NCI-H146 treated with DMSO at 0.1 percent for 48 hours (cell line): ENCODE results near the gene INPP1.
"Not testable (repeated sequence)": the region's sequence is repeated elsewhere in the genome, so short reads cannot be mapped to it uniquely, and the experiment has no call there.

Source experiments
- DNase-seq: peaks from one replicate; lab custom pipeline; 2025; ENCODE audit not compliant: unreplicated experiment; lab: John Stamatoyannopoulos, UW

INPP1 gene

DNA sequence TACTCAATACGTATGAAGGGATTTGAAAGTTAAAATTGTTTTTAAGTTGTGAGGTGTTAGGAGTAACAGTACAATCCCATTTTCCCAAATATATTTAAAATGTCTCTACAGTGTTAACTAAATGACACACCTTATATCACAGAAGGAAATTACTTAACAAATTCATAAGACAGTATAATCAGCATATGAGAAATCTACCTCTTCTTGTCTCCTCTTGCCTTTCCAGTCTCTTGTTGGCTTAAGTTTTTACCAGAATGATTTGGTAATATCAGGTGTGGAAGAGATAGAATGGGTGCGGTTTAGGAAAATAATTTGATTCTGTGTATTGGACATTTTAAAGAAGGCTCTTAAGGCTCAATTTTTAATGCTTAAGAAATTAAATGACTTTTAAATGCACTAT, 9.5 kb upstream of the INPP1 start:
- DNase-seq: no peak

DNA sequence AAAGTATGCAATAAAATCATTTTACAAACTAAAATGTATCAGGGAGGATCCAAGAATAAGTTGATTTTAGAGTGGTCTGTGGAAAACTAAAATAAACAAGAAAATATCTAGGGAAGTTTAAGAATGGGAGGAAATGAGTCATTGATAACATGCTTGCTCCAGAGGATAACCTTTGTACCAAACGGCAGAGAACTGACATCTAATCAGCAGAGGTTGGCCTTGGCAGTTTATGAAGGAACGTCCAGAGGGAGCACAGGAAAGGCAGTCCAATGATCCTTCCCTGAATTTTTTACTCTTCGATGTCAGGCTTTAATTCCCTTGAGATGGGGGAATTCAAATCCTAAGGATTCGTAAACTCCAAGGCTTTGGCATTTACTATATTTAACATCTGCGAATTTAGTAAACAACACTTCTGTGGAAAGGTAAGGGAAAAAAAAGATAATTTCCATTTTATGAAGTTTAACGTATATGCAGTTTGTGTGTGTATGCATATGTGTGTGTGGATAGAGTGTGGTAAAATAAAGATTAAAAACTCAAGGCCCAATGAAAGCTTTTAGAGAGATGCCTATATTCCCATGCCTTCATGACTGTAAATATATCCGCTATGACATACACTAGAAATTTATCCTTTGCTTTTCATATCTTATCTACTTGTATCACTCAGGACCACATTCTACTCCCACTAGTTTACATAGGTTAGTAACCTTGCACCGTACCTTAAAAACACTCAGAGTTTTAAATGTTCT, 8.7 kb upstream of the INPP1 start:
- no peak for DNase-seq

DNA sequence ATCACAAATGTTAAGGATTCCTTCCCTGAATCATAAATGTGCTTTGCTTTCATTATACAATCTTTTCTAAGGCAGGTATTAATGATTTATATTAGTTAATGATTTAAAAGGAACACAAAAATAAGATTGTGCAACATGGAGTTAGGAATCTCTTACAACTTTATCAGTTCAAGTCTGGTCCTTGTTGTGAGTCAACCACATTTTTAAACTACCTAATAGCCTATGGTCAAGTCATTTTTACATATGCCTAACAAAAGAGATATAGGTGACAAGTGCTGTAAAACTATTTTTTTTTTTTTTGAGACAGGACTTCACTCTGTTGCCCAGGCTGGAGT, 8.2 kb upstream of the INPP1 start:
- no peak for DNase-seq

DNA sequence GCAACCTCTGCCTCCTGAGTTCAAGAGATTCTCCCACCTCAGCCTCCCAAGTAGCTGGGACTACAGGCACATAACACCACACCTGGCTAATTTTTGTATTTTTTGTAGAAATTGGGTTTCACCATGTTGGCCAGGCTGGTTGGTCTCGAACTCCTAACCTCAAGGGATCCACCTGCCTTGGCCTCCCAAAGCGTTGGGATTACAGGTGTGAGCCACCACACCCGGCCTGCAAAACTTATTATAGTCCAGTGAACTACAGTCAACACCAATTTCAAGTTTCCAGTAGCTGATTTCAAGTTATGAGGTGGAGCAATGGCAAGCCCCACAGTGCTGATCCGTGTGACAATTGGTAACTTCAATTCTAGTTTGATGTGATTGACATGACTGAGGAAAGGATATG, 7.8 kb upstream of the INPP1 start:
- not testable (repeated sequence) for DNase-seq

DNA sequence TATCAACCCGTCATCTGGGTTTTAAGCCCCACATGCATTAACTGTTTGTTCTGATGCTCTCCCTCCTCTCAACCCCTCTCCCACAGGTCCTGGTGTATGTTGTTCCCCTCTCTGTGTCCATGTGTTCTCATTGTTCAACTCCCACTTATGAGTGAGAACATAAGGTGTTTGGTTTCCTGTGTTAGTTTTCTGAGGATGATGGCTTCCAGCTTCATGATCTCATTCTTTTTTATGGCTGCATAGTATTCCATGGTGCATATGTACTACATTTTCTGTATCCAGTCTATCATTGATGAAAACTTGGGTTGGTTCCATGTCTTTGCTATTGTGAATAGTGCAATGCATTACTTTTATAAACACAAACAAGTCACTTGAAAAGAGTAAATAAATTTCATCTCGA, 7.0 kb upstream of the INPP1 start:
- DNase-seq: no peak

DNA sequence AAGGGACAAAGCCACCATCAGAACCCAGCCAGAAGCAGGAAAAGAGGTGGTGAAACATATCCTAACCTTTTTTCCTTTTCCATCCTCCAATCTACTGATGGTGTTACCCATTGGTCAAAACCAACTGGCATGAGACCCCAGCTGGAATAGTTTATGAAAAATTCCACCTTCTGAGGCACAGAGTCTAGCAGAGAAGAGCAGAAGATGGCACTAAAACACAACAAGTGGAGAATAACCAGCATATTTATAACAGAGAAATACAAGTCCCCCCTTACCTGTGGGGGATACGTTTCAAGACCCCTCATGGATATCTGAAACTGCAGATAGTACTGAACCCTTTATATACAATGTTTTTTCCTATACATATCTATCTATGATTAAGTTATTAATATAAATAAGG, 4.9 kb upstream of the INPP1 start:
- no peak for DNase-seq

DNA sequence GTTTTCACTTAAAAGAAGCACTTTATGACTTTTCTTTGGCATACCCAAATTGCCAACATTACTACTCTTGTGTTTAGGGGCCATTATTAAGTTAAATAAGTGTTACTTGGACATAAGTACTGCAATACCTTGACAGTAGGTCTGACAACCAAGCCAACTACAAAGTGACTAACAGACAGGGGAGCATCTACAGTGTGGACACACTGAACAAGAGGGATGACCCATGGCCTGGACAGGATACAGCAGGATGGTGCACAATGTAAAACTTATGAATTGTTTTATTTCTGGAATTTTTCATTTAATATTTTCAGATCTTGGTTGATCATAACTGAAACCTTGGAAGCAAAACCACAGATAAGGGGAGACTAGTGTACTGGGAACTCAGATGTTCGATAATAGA, 4.0 kb upstream of the INPP1 start:
- DNase-seq: no peak

DNA sequence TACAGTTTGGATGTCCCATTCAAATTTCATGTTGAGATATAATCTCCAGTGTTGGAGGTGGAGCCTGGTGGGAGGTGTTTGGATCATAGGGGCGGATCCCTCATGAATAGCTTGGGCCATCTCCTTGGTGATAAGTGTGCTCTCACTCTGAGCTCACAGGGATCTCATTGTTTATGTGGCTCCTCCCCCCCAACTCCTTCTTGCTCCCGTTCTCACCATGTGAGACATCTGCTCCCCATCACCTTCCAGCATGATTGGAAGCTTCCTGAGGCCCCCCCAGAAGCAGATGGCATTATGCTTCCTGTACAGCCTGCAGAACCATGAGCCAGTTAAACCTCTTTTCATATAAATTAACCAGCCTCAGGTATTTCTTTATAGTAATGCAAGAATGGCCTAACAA, 3.0 kb upstream of the INPP1 start:
- no peak for DNase-seq

DNA sequence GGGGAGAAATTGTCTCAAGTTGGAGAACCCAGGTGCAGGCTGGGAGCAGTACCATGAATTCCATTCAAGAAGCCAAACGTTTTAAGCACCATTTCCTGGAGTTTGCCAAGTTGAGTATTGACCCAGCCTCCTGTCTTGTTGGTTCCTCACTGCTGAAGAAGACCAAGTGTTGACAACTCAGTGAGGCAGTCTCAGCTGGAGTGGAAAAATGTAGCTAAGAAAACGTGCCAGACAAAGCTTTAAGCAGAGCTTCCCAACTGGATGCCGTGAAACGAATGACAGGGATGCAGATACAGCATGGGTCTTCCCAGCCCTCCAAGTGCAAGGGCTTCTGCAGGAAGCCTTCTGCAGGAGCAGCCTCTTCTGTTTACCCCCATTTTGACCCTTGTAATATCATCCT, 778 bp upstream of the INPP1 start:
- DNase-seq: no peak

DNA sequence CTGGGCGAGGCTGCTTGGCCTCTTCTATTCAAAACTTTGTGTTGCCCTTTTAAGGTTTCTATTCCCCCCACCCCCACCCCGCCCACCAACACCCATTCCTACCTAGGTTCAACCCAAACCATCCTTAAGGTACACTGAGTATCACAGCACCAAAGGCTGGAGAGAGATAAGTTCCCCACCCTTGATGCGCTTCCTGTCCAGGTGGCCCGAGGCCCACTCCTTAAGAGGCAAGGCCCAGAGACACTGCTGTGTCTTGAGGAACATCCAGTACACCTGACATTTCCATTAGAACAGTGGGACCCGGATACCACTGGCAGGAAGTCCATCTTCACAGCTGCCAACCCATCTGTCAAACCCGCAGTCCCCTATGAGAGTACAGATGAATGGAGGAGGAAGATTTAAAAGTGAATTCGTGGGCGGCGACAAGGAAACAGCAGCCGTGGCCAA, 277 bp upstream of the INPP1 start:
- no peak for DNase-seq

DNA sequence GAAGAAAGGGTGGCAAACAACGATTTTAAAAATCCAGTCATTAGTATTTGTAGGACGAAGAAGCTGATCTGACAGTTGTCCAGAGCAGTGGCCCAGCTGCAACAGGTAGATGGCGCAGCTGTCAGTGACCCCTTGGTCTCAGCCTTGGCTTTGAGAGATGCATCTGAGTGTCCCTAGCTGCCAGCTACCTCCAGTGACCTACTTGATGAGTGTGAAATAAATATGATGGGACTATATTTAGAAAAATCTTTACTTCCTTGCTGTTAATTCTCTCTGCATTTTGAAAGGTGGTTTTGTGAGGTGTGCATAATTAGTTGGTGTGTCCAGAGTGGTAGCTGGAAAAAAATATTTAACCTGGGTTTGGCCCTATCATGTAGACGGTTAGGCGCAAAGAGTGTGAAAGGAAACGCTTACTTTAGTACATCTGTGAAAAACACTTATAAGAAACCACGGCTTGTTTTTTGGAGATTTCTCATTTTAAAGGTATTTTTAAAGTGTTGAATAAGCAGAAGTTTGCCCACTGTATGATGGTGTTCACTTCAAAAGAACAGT, 963 bp downstream of the INPP1 start:
- peak; percentile 32 for DNase-seq

DNA sequence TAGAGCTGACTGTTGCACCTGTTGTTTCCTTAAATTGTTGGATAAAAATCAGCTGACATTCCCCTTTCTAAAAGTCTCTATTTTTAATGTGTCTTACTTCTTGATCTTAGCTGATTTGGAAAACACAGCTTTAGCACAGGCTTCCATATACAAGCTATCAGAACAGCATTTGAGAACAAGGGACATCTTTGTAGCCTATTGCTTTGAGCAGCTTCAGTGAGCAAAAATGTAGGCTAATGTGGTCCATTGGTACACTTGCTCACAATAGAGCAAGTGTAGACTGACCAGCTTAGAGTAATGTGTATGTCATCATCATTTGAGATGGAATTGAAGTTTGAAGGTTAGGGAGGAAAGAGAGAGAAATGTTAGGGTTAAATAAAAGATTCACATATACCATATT, 7.0 kb downstream of the INPP1 start:
- DNase-seq: no peak

DNA sequence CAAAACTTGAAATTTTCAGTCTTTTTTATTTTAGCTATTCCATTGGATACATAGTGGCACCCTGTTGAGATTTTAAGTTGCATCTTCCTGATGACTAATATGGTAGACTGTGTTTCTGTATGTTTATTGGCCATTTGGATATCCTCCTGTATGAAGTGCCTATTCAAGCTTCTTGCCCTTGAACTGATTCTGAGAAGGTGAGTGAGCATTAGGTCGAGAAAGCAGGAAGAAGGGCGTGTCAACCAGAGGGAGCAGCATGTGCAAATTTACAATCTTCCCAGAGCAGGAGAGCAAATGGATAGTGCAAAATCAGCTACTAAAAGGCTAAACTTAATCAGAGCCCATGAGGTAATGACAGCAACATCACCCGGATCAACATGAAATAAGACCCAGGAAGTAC, 8.6 kb downstream of the INPP1 start:
- DNase-seq: no peak

DNA sequence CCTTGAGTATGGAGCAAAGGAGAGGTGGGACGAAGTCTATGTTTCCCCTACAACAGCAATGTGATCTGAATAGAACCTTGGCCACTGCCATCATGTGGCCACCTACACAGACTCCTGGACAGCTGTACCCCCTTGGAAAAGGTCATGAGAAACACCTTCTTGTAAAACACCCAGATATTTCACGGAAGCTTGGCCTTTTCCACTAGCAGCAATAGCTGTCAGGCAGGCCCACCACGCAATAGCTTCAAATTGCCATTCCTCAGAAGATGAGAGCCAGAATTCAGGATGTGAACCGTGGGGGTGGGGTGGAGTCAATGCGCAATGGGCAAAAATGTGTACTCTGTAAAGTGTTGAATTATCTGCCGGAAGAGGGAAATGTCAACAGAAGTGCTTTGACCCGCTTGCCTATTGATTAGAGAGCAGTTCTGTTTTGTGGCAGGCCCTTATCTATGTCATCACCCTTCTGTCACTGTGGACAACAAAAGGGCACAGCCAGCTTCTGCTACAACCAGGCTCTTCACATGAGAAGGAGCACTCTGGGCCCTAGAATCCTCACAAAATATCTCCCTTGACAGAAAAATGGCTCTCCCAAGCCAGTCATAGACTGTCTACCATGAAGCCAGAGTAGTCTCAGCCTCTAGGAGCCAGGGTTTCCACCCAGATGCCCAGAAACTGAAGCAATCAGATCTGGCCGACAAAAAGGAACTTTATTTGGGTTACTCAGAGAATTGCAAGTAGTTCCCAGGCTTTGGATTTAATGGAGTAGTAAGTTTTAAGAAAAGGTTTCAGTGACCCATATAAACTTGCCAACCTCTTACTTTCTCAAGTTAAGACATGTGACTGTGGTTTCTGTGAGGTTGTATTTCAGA, 9.5 kb downstream of the INPP1 start:
- DNase-seq: peak; percentile 85

DNA sequence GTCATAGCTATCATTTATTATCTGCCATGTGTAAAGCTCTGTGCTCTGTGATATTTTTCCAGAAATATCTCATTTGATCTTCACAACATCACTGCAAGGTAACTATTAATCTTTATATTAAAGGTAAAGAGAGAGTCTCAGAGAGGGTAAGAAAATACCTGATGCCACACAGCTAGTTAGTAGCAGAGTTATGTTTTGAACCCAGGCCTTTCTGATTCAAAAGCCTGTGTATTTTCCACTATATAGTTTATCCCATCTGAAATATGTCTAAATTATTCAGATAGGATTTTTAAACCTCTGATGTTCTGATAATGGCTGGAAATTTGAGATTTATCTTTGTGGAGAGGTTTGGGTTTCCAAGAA, 10.1 kb downstream of the INPP1 start:
- DNase-seq: no peak

DNA sequence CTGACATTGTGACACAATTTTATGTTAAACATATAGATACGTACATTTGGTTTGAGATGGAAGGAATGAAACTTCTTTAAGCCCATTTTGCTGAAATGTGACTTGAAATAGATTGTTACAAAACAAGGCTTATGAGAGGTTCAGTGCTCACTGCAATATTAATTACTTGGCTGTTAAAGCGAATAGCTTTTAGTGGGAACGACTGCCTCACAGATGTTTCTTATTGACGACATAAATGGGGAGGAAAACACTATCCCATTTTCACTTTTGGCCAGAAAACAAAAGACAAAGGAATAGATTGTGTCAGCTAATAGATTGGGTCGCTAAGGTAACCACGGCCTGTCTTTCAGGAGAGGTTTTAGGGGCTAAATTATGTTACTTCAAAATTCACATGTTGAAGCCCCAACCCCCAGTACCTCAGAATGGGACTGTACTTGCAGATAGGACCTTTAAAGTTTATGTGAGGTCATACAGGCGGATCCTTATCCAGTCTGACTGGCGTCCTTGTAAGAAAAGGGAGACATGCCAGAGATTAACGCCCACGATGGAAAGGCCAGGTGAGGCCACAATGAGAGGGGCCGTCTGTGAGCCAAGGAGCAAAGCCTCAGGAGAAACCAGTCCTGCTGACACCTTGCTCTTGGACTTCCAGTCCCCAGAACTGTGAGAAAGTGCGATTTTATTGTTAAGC, 10.8 kb downstream of the INPP1 start:
- no peak for DNase-seq

DNA sequence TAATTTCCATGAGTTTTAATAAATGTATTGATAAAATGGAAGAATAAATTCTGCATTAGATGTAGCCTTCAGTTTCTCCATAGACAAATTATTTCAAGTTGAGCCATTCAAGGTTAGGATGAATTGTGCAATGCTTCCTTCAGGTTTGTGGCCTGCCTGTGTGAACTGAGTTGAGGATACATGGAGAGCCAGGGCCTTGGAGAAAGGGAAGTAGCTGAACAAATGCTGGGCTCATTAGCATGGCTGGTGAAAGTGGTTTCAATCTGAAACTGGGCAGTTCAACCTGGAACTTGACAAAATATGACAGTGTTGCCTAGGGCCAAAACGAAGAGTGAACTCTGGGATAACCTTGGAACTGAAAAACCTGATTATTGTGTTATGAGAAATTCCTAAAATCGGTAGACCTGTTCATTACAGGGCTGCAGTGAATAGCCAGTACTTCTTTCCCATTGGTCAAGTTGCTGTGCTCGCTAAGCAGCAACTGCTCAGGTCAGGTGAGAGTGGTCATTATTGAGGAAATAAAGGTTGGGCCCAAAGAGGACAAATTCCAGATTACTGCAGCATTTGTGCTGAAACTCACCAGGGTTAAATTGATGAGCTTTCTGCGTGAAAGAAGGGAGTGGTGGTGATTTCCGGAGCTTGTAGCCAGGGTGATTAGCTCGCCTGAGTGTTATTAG, 12.7 kb downstream of the INPP1 start:
- peak; percentile 22 for DNase-seq

DNA sequence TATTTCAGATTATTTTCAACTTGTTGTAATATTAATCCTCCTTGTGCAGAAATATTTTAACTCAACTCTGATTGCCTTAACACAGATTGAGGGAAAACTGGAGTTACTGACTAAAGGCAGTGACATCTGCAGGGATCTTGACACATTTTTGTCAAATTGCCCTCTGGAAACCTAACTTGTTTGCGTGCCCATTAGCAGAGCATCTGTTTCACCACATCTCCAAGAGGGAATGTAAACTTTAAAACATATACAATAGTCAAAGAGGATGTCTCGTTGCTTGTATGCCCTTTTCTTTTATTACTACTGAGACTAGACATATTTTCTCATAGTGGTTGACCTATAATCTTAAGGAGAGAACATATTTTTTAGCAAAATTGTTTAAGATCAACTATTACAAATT, 14.2 kb downstream of the INPP1 start:
- no peak for DNase-seq

DNA sequence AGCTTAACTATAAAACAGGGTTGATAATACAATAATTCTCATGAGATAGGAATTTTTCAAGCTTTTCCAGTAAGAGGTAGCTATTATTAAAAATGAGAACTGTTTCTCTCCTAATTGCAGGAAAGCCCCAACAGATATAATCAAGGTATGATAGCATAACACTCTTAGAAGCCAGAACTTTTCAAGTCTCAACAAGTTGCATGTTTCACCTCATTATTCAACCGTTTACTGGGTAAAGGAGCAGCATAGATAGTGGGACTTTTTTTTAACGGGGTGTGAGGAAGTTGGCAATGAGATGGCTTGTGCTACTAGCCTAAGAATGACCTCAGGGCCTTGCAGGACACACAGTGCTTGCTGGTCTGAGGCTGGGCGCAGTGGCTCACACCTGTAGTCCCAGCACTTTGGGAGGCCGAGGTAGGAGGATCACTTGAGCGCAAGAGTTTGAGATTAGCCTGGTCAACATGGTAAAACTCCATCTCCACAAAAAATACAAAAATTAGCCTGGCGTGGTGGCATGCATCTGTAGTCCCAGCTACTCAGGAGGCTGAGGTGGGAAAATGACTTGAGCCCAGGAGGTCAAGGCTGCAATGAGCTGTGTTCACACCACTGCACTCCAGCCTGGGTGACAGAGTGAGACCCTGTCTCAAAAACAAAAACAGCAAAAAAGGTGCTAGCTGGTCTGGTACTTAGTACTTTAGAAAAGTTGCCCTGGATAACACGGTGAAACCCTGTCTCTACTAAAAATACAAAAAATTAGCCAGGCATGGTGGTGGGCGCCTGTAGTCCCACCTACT, 15.5 kb downstream of the INPP1 start:
- DNase-seq: not testable (repeated sequence)

DNA sequence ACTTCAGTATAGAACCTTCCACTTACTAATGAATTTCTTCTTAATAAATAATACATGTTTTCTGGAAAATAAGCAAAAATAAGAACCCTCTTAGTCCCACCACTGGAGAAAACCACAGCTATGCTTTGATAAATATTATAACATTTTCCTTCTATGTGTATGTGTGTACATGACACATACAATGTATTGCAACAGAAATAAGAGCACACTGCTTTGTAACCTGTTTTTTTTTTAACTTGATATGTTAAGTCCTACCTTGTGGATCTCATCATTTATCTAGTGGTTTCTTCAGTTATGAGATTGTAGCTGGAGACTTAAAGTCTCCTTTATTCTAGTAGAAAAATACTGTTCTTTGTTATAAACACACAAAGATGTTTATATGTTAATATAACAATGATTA, 17.2 kb downstream of the INPP1 start:
- no peak for DNase-seq
